ENCODE results near the gene SUSD6. TPM values are rescaled to one million over a fixed set of nuclear protein-coding genes. Genes with fewer than 3 reads are reported as not detected.

Gene SUSD6
- total RNA-seq, 2 donors from 2014 or later: 24.6 to 25.1 TPM

GRCh38 chr14:69755784-69756183, 144.4 kb downstream of the SUSD6 start:
- Histone ChIP-seq H3K27me3 (no peaks in the 10 kb centered on the region), H3K4me3 (no peak overlapping the region), H3K4me1 (no peaks in the 10 kb centered on the region), H3K27ac (no peak overlapping the region), H3K36me3 (replicated peaks in 1 of 2; ENCODE audit: insufficient read depth in 1 of 2, low read depth in 2 of 2) (no peaks in the 10 kb centered on the region), H3K9me3 (no peaks in the 10 kb centered on the region)
- TF ChIP-seq POLR2A (IDR thresholded peaks at IDR 0.05) (no peak), CTCF (IDR thresholded peaks at IDR 0.05) (no peak)
- no peak for DNase-seq
- WGBS, 2 donors: 51 to 63% methylated on average over 2 of the region's 2 CpGs
- intact Hi-C loops (cut with DNase I): no loop called here
- no peak for ATAC-seq

DNA sequence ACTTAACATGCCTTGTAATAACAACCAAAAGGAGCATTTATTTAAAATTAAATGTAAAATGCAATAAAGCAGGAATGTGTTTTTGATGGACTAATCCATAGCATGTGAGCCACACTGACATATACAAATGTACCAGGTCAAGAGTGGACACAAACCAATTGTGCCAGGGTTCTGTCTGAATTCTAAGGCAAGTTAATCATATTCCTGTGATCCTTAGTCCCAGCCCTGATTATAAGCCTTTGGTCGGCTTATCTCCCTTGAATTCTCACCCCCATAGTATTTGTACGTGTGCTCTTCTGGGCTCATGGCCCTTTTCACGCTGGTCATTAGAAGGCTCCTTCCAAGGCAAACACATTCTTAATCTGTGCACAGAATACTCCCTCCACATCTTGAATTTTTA, 144.9 kb downstream of the SUSD6 start:
- no peaks in the 10 kb centered on the region for H3K4me1 ChIP-seq
- WGBS, 2 donors: 75 to 87% methylated on average over 3 of the region's 3 CpGs
- ATAC-seq: no peak
- DNase-seq: no peak
- H3K27ac ChIP-seq: no peak overlapping the region
- H3K9me3 ChIP-seq: no peaks in the 10 kb centered on the region
- no peaks in the 10 kb centered on the region for H3K27me3 ChIP-seq
- TF ChIP-seq CTCF (IDR thresholded peaks at IDR 0.05): no peak
- TF ChIP-seq POLR2A (IDR thresholded peaks at IDR 0.05): no peak
- intact Hi-C loops (cut with DNase I): no loop called here
- no peak overlapping the region for H3K4me3 ChIP-seq
- no peaks in the 10 kb centered on the region for H3K36me3 ChIP-seq (replicated peaks in 1 of 2; ENCODE audit: insufficient read depth in 1 of 2, low read depth in 2 of 2)

DNA sequence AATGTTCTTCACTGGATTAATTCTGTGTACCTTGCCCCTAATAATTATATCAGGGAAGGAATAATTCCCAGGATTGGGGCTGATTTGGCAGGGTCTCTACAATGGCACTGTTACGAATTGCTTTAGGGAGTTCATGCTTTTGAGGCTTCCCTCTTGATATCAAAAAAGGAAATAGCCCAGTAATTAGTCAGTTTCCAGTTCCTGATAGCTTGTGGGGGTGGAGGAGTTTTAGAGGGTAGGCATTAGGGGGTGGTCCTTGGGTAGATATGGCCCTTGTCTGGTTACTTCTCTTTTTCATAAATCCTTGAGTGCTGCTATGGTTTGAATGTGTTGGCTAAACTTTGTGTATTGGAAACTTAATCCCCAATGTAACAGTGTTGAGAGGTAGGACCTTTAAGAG, 149.4 kb downstream of the SUSD6 start:
- TF ChIP-seq POLR2A (IDR thresholded peaks at IDR 0.05): no peak
- TF ChIP-seq CTCF (IDR thresholded peaks at IDR 0.05): no peak
- DNase-seq (no peak), ATAC-seq (no peak)
- Histone ChIP-seq H3K4me1 (no peaks in the 10 kb centered on the region), H3K9me3 (no peaks in the 10 kb centered on the region), H3K36me3 (replicated peaks in 1 of 2; ENCODE audit: insufficient read depth in 1 of 2, low read depth in 2 of 2) (no peaks in the 10 kb centered on the region), H3K27ac (no peak overlapping the region), H3K4me3 (no peak overlapping the region), H3K27me3 (no peaks in the 10 kb centered on the region)
- WGBS, 2 donors: 59 to 64% methylated on average over 1 of the region's 1 CpG
- intact Hi-C loops (cut with DNase I): no loop called here

DNA sequence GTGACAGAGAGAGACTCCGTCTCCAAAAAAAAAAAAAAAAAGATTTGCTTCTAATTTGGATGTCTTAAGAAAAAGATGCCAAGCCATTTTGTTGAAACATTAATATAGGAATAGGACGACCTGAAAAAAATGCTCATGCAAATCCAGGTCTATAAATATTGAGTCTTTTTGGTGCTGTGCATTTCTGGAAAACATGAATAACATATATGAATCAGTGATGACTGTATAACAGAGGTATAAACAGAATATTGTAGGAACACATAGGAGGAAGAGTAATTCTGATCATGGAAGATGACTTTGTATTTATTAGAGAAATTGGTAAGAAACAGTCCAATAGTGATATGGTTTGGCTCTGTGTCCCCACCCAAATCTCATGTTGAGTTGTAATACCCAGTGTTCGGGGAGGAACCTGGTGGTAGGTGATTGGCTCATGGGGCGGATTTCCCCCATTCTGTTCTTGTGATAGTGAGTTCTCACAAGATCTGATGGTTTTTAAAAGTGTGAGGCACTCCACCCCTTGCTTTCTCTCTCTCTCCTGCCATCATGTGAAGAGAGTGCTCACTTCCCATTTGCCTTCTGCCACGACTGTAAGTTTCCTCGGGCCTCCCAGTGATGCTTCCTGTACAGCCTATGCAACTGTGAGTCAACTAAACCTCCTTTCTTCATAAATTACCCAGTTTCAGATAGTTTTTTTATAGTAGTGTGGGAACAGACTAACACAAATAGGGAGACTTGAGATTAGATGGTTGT, 152.5 kb downstream of the SUSD6 start:
- 83 to 91% methylated on average over 6 of the region's 6 CpGs for WGBS, 2 donors
- intact Hi-C loops (cut with DNase I): no loop called here
- no peak overlapping the region for H3K4me3 ChIP-seq
- ATAC-seq: no peak
- H3K27ac ChIP-seq: no peak overlapping the region
- H3K36me3 ChIP-seq (replicated peaks in 1 of 2; ENCODE audit: insufficient read depth in 1 of 2, low read depth in 2 of 2): peaks cover 0 to 6% of the 10 kb centered on the region in 2 donors
- peaks cover 14% of the 10 kb centered on the region for H3K4me1 ChIP-seq
- no peaks in the 10 kb centered on the region for H3K9me3 ChIP-seq
- TF ChIP-seq POLR2A (IDR thresholded peaks at IDR 0.05) (no peak), CTCF (IDR thresholded peaks at IDR 0.05) (no peak)
- DNase-seq: no peak
- no peaks in the 10 kb centered on the region for H3K27me3 ChIP-seq

Other genes with a start within 250 kb of the SUSD6 start
- gene ERH, start 213.3 kb upstream of the SUSD6 start, total RNA-seq: 10 to 100 TPM; 35.5 to 64.6 TPM
- gene SLC39A9, start 212.9 kb upstream of the SUSD6 start, total RNA-seq: 10 to 100 TPM; 36.3 to 38.2 TPM
- 1 to 10 TPM in 1 of 2 donors, under 1 TPM in 1; under 0.01 to 2.0 TPM for gene PLEKHD1, start 126.9 kb upstream of the SUSD6 start, total RNA-seq
- not detected for gene CCDC177, start 36.7 kb upstream of the SUSD6 start, total RNA-seq
- gene SRSF5, start 155.5 kb downstream of the SUSD6 start, total RNA-seq: 100 to 1,000 TPM; 198 to 230 TPM
- not detected for gene SLC10A1, start 185.6 kb downstream of the SUSD6 start, total RNA-seq